AG10803 (cell line): ENCODE results near the gene WSCD2.
A peak's percentile ranks its signal among the peaks of the same experiment; 100 is the strongest.

Experiments
- DNase-seq: peaks from one replicate; pipeline ENCODE4 v3.0.0; 2010; ENCODE audit warnings: low read depth
- H3K4me3 ChIP-seq: 2 replicates; pipeline ENCODE4 v1.5.1; 2011; ENCODE audit warnings: mild to moderate bottlenecking, low read length, control low read depth
- CTCF ChIP-seq: conservative IDR thresholded peaks from 2 replicates; pipeline ENCODE4 v1.5.1; 2011; ENCODE audit warnings: mild to moderate bottlenecking, low read length, control low read depth, inconsistent platforms

WSCD2 gene

GRCh38 chr12:108287227-108287626 is 158.1 kb downstream of the WSCD2 start:
- DNase-seq, result no peak
- no peak overlapping the region for H3K4me3 ChIP-seq
- TF ChIP-seq CTCF, result no peak

GRCh38 chr12:108289350-108290161 is 160.5 kb downstream of the WSCD2 start:
- peak; percentile 11 for DNase-seq
- no peak overlapping the region for H3K4me3 ChIP-seq
- no peak for TF ChIP-seq CTCF

DNA sequence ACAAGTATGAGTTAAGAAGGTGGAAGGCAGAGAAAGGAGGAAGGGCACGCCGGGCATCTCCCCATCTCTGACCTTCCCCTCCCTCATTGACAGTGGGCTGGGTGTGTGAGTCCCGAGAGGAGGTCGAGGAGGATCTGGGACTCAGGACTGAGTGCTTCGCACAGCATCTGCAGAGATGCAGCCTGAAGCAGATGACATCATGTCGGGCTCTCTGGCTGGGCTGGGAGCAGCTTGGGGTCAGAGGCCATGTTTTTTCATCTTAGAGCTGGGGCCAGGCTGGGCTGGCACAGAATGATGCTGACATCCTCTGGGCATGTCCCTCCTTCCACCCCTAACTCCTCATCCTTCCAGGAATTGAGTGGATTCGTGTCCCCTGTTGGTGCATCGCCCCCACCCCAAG is 166.6 kb downstream of the WSCD2 start:
- no peak for DNase-seq
- H3K4me3 ChIP-seq, result no peak overlapping the region
- TF ChIP-seq CTCF, result no peak

- H3K4me3 ChIP-seq, result no peak overlapping the region
- no peak for DNase-seq
- no peak for TF ChIP-seq CTCF
Measured at GRCh38 chr12:108296945-108297344, 167.9 kb downstream of the WSCD2 start.

DNA sequence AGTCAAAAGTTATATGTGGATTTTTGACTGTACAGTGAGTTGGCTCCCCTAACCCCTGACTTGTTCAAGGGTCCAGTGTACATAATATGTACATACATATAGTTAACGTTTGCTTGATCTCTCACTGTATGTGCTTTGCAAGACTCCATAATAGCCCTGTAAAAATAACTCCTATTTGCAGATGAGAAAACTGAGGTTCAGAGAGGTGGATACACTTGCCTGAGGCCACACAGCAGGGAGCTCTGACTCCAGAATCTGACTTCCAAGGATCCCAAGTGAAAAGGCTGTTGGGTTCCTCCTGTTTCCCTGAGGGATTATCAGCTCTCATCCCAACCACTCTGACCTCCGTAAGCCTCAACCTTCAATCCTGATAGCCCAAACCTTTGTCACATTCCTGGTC is 168.3 kb downstream of the WSCD2 start:
- TF ChIP-seq CTCF, result no peak
- no peak overlapping the region for H3K4me3 ChIP-seq
- no peak for DNase-seq

DNA sequence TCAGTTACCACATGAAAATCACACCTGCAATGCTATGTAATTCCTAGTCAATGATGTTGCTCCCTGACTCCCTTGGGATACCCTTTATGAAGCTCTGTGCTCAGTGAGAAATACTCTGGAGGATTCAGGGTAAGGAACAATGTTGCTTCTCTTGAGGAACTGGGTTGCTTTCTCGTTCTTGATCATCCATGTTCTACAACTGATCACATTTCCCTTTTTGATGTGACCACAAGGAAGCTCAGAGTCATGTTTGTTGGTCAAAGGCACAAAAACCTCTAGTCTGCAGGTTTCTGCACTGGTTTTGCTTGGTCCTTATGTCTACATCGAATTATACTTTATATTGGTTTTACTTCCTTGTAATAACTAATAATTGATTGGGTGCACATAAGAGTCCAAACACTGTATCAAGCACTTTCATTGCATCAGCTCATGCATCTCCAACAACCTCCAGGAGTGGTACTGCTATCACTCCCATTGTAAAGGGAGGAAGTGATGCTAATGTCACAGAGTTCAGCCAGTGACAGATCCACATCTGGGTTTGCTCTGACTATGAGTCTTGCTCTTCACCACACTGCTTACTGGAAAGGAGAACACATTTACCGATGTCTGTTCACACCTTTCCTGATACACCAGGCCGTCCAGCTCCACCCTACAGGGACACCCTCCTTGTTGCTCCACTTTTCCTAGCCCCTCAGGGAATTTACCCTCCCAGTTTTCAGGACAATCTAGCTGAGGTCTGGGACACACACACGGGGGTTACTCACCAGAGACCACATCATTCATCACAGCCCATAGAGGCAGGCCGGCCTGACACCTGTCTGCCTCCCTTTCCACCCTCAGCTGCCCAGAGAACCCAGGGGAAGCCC is 169.0 kb downstream of the WSCD2 start:
- no peak overlapping the region for H3K4me3 ChIP-seq
- TF ChIP-seq CTCF, result no peak
- no peak for DNase-seq
